ENCODE measurements around the gene SKIC2.
A peak's percentile ranks its signal among the peaks of the same experiment; 100 is the strongest.

SKIC2 gene

DNA sequence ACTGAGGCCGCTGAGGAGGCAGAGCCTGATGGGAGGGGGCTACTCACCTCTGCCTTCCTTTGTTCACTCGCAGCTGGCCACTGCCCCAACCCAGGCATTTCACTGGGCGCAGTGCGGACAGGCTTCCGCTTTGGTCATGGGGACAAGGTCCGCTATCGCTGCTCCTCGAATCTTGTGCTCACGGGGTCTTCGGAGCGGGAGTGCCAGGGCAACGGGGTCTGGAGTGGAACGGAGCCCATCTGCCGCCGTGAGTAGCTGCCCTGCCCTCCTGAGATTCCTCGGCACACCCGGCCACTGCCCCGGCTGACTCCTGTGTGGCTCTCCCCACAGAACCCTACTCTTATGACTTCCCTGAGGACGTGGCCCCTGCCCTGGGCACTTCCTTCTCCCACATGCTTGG, 25.4 kb upstream of the SKIC2 start:
- Mint-ChIP-seq H3K27me3 (peaks cover 3% of the 10 kb centered on the region), H3K36me3 (no peaks in the 10 kb centered on the region), H3K9me3 (no peaks in the 10 kb centered on the region), H3K27ac (no peak overlapping the region), H3K4me3 (no peak overlapping the region), H3K4me1 (no peaks in the 10 kb centered on the region)

DNA sequence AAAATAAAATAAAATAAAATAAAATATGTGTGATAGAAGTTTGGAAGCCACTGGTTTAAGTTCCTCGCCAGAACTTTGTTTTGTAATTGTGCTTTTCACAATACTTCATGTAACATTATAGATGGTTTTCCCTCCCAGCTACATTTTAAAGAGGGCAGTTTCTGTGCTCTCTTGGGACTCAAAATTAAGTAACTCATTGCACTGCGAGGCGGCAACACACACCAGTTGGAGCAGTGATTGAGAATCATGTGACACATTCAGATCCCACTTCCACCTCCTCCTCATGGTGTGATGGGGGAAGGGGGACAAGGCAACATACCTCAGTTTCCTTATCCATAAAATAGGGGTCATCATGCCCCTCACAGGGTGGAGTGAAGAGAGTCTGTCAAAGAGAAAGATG, 24.0 kb upstream of the SKIC2 start:
- Mint-ChIP-seq H3K9me3 (no peaks in the 10 kb centered on the region), H3K4me3 (no peak overlapping the region), H3K27ac (no peak overlapping the region), H3K27me3 (peaks cover 3% of the 10 kb centered on the region), H3K4me1 (no peaks in the 10 kb centered on the region), H3K36me3 (no peaks in the 10 kb centered on the region)

DNA sequence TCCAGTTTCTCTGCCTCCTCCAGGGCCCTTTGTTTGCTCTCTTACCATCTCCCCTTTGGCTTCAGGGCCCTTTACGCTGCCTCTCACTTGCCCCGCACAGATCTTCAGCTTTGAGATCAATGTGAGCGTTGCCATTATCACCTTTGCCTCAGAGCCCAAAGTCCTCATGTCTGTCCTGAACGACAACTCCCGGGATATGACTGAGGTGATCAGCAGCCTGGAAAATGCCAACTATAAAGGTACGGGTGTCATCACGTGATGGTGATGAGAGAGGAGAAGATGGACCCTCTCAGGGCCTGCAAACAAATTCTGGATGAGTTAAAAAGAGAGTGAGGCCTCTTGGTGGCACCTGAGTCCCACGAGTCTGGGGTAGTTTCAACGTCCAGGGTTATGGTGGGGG, 23.2 kb upstream of the SKIC2 start:
- Mint-ChIP-seq H3K4me1 (no peaks in the 10 kb centered on the region), H3K9me3 (no peaks in the 10 kb centered on the region), H3K27ac (peak overlapping the region; percentile 30), H3K4me3 (no peak overlapping the region), H3K36me3 (no peaks in the 10 kb centered on the region), H3K27me3 (peaks cover 3% of the 10 kb centered on the region)

DNA sequence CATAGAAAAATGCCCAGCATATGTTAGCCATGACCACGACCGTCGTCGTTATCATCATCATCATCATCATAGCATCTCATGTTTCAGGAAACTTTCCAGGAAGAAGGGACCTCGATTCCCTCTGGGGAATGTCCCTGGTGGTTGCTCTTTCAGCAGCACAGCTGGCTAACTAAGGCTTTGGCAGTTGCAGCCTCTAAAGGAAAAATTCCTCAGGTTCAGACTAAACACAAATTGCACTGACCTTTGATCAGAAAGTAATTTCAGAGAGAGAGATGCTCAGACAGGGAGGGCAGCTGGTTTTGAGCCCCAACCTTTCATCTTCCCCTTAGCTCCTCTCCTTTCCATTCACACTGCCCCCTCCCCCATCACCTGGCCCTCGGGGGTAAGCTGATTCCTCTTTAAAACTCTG, 18.7 kb upstream of the SKIC2 start:
- Mint-ChIP-seq H3K4me1 (no peaks in the 10 kb centered on the region), H3K27ac (no peak overlapping the region), H3K36me3 (no peaks in the 10 kb centered on the region), H3K27me3 (peaks cover 2% of the 10 kb centered on the region), H3K9me3 (no peaks in the 10 kb centered on the region), H3K4me3 (no peak overlapping the region)

DNA sequence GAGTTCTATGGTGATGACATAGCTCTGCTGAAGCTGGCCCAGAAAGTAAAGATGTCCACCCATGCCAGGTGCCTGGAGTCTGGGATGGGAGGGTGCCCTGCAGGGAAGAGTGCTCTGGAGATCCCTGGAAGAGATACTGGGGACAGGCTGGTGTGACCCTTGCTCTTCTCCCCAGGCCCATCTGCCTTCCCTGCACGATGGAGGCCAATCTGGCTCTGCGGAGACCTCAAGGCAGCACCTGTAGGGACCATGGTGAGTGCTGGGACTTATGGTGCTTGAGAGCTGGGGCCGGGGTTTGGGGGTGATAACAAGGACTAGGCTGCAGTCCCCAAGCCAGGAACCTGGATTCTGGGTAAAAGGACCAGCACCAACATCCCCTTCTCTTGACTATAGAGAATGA, 15.2 kb upstream of the SKIC2 start:
- H3K4me3 Mint-ChIP-seq = no peak overlapping the region
- H3K4me1 Mint-ChIP-seq = peaks cover 4% of the 10 kb centered on the region
- H3K27me3 Mint-ChIP-seq = peaks cover 2% of the 10 kb centered on the region
- H3K9me3 Mint-ChIP-seq = no peaks in the 10 kb centered on the region
- H3K36me3 Mint-ChIP-seq = no peaks in the 10 kb centered on the region
- H3K27ac Mint-ChIP-seq = no peak overlapping the region

DNA sequence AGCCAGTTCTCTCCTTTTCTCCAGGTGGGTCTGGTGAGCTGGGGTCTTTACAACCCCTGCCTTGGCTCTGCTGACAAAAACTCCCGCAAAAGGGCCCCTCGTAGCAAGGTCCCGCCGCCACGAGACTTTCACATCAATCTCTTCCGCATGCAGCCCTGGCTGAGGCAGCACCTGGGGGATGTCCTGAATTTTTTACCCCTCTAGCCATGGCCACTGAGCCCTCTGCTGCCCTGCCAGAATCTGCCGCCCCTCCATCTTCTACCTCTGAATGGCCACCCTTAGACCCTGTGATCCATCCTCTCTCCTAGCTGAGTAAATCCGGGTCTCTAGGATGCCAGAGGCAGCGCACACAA, 13.8 kb upstream of the SKIC2 start:
- peaks cover 4% of the 10 kb centered on the region for H3K4me1 Mint-ChIP-seq
- peak overlapping the region; percentile 23 for H3K27ac Mint-ChIP-seq
- H3K27me3 Mint-ChIP-seq = peaks cover 2% of the 10 kb centered on the region
- no peak overlapping the region for H3K4me3 Mint-ChIP-seq
- no peaks in the 10 kb centered on the region for H3K36me3 Mint-ChIP-seq
- H3K9me3 Mint-ChIP-seq = no peaks in the 10 kb centered on the region

DNA sequence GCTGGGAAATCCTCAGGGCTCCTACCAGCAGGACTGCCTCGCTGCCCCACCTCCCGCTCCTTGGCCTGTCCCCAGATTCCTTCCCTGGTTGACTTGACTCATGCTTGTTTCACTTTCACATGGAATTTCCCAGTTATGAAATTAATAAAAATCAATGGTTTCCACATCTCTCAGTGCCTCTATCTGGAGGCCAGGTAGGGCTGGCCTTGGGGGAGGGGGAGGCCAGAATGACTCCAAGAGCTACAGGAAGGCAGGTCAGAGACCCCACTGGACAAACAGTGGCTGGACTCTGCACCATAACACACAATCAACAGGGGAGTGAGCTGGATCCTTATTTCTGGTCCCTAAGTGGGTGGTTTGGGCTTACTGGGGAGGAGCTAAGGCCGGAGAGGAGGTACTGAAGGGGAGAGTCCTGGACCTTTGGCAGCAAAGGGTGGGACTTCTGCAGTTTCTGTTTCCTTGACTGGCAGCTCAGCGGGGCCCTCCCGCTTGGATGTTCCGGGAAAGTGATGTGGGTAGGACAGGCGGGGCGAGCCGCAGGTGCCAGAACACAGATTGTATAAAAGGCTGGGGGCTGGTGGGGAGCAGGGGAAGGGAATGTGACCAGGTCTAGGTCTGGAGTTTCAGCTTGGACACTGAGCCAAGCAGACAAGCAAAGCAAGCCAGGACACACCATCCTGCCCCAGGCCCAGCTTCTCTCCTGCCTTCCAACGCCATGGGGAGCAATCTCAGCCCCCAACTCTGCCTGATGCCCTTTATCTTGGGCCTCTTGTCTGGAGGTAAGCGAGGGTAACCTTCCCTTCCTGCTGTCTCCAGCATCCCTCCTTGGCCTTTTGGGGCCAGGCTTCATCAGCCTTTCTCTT, 13.2 kb upstream of the SKIC2 start, which contains the start of gene CFB:
Gene CFB, plus strand, starts transcription at position 589 of the 863 bp plus-strand sequence. Its CDS starts 127 bp downstream, at position 716.
- Mint-ChIP-seq H3K36me3 (no peaks in the 10 kb centered on the region), H3K4me3 (no peak within 1 kb of the TSS), H3K27me3 (peaks cover 2% of the 10 kb centered on the region), H3K4me1 (peaks cover 4% of the 10 kb centered on the region), H3K27ac (peak within 1 kb of the TSS; percentile 23), H3K9me3 (no peaks in the 10 kb centered on the region)

DNA sequence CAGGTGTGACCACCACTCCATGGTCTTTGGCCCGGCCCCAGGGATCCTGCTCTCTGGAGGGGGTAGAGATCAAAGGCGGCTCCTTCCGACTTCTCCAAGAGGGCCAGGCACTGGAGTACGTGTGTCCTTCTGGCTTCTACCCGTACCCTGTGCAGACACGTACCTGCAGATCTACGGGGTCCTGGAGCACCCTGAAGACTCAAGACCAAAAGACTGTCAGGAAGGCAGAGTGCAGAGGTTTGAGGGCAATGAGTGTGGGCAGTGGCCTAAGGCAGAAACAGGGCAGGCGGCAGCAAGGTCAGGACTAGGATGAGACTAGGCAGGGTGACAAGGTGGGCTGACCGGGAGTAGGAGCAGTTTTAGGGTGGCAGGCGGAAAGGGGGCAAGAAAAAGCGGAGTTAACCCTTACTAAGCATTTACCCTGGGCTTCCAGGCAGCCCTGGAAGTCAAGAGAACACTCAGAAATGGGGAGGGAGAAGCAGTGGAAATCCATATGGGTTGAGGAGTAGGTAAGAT, 12.5 kb upstream of the SKIC2 start:
- H3K4me1 Mint-ChIP-seq = peaks cover 4% of the 10 kb centered on the region
- no peaks in the 10 kb centered on the region for H3K36me3 Mint-ChIP-seq
- H3K27ac Mint-ChIP-seq = no peak overlapping the region
- no peak overlapping the region for H3K4me3 Mint-ChIP-seq
- no peaks in the 10 kb centered on the region for H3K9me3 Mint-ChIP-seq
- peaks cover 2% of the 10 kb centered on the region for H3K27me3 Mint-ChIP-seq

DNA sequence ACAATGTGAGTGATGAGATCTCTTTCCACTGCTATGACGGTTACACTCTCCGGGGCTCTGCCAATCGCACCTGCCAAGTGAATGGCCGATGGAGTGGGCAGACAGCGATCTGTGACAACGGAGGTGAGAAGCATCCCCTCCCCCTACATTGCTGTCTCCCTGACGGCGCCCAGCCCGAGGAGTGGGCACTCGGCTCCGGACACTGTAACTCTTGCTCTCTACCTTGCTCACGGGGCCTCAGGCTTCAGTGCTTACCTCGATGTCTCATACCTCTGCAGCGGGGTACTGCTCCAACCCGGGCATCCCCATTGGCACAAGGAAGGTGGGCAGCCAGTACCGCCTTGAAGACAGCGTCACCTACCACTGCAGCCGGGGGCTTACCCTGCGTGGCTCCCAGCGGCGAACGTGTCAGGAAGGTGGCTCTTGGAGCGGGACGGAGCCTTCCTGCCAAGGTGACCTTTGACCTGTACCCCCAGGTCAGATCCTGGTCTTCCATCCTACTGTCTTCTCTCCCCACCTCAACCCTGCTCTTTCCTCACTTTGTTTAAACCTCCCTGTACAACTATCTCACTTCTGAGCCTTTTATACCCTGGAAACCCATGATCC, 11.8 kb upstream of the SKIC2 start:
- no peak overlapping the region for H3K4me3 Mint-ChIP-seq
- peaks cover 4% of the 10 kb centered on the region for H3K4me1 Mint-ChIP-seq
- peaks cover 2% of the 10 kb centered on the region for H3K27me3 Mint-ChIP-seq
- no peaks in the 10 kb centered on the region for H3K36me3 Mint-ChIP-seq
- no peaks in the 10 kb centered on the region for H3K9me3 Mint-ChIP-seq
- no peak overlapping the region for H3K27ac Mint-ChIP-seq

DNA sequence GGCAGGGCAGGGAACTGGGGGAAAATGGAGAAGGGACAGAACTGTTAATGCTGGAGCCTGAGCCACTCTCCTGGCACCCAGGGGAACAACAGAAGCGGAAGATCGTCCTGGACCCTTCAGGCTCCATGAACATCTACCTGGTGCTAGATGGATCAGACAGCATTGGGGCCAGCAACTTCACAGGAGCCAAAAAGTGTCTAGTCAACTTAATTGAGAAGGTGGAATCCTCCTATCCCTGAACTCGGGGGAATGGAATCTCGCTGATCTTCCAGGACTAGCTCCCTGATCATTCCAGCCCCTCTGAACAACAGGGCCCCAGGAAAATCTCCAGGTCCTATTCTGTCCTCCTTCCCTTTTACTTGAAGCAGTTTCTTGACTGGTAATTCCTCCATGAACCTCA, 11.1 kb upstream of the SKIC2 start:
- Mint-ChIP-seq H3K4me1 (peaks cover 4% of the 10 kb centered on the region), H3K9me3 (no peaks in the 10 kb centered on the region), H3K4me3 (no peak overlapping the region), H3K27ac (no peak overlapping the region), H3K27me3 (no peaks in the 10 kb centered on the region), H3K36me3 (peaks cover 3% of the 10 kb centered on the region)

DNA sequence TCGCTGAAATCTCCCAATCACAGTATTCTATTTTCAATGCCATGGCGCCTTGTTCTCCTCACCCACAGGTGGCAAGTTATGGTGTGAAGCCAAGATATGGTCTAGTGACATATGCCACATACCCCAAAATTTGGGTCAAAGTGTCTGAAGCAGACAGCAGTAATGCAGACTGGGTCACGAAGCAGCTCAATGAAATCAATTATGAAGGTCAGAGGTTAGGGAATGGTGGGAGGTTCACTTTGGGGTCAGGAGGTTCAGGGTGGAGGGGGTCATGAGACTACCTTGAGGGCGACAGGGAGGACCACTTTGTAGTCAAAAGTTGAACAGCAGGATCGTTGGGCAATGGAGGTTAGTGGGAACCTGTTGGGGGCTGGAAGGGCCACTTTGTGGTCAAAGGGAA, 10.7 kb upstream of the SKIC2 start:
- Mint-ChIP-seq H3K9me3 (no peaks in the 10 kb centered on the region), H3K36me3 (peaks cover 5% of the 10 kb centered on the region), H3K4me1 (peaks cover 4% of the 10 kb centered on the region), H3K27ac (no peak overlapping the region), H3K4me3 (no peak overlapping the region), H3K27me3 (no peaks in the 10 kb centered on the region)

DNA sequence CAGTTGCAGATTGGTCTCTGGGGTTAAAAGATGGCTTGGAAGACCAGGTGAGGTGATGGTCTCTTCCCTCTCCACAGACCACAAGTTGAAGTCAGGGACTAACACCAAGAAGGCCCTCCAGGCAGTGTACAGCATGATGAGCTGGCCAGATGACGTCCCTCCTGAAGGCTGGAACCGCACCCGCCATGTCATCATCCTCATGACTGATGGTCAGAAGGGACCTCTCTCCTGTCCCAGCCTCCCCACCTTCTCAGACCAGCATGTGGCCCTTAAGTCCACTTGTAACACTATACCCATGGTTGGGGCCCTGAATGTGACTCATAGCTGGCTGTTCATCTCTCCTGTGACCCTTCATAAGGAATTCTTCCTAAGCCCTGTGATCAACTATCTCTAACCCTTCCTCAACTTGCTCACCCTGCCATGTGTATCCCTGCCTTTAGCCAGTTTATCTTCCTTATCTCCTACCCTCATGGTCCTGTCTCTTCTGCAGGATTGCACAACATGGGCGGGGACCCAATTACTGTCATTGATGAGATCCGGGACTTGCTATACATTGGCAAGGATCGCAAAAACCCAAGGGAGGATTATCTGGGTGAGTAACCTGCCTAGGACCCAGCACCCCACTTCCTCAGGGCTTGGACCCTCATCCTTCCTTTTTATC, 10.1 kb upstream of the SKIC2 start:
- H3K27me3 Mint-ChIP-seq = no peaks in the 10 kb centered on the region
- peaks cover 4% of the 10 kb centered on the region for H3K4me1 Mint-ChIP-seq
- no peak overlapping the region for H3K4me3 Mint-ChIP-seq
- H3K36me3 Mint-ChIP-seq = peaks cover 7% of the 10 kb centered on the region
- H3K9me3 Mint-ChIP-seq = no peaks in the 10 kb centered on the region
- no peak overlapping the region for H3K27ac Mint-ChIP-seq

DNA sequence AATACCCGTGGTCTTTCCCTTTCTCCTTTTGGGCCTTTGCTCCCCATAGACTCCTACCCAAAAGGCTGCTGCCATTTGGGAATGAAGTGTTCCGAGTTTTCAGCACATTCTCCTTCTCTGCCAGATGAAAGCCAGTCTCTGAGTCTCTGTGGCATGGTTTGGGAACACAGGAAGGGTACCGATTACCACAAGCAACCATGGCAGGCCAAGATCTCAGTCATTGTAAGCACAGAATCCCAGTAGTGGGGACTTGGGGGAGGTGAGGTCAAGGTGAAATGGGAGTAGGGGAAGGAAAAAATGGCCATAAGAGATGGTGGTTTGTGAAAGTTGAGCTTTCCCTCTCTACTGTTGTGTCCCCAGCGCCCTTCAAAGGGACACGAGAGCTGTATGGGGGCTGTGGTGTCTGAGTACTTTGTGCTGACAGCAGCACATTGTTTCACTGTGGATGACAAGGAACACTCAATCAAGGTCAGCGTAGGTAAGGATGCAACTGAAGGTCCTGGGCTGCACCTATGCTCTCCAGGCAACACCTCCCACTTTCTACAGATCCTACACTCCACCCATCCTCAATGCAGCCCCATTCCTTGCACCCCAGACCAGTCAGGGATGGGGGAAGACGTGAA, 8.9 kb upstream of the SKIC2 start:
- Mint-ChIP-seq H3K27me3 (no peaks in the 10 kb centered on the region), H3K9me3 (no peaks in the 10 kb centered on the region), H3K4me3 (no peak overlapping the region), H3K4me1 (peaks cover 4% of the 10 kb centered on the region), H3K36me3 (peaks cover 9% of the 10 kb centered on the region), H3K27ac (no peak overlapping the region)

DNA sequence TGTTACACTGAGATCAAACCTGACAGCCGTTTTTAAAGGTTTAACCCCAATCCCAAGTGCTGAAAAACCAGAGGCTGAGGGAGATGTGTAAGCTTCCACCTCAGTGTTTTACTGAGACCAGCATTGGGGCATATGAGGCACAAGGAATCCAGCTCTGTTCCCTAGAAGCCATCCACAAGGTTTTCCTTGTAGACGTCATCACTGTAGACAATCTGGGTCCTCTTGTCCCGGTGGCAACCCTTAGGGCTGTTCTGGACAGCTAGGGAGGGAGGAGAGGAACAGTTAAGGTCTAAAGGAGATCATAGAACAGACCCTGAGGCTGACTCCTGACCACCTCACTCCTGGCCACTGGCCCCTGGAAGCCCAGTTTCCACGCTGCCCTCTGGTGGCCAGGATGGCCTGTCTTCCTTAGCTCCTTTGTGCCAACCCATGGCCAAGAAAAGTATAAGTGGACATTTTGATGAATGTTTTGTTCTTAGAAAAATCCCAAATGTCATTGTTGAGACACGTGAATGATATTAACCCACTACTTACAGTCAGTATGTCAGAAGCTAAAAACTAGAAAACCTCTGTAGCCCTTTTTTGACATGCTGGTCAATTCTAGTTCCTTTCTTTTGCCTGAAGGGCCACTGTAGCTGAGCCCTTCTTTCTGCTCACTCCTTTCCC, 6.7 kb upstream of the SKIC2 start:
- Mint-ChIP-seq H3K4me1 (peaks cover 3% of the 10 kb centered on the region), H3K27ac (no peak overlapping the region), H3K36me3 (peaks cover 9% of the 10 kb centered on the region), H3K9me3 (no peaks in the 10 kb centered on the region), H3K4me3 (no peak overlapping the region), H3K27me3 (no peaks in the 10 kb centered on the region)

DNA sequence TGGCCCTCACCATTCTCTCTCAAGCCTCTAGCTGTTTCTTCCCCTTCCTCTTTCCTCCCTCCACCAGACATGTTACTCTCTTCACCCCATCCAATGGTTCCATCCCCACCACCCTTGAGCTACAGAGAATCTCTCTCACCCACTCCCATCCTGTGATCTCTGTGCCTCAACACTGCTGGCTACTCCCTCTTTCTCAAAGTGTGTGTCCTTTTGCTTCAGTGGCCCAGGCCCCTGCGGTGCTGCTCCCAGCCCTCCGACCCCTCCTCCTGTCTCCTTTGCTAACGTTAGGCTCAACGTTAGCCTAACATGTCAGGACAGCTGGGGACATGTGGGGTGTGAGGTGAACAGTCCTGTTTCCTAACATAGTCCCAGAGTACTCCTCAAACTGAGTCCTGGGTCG, 6.1 kb upstream of the SKIC2 start:
- Mint-ChIP-seq H3K36me3 (peaks cover 9% of the 10 kb centered on the region), H3K27ac (peak overlapping the region; percentile 31), H3K4me3 (no peak overlapping the region), H3K4me1 (peaks cover 9% of the 10 kb centered on the region), H3K9me3 (no peaks in the 10 kb centered on the region), H3K27me3 (no peaks in the 10 kb centered on the region)

Data from activated naive CD4-positive, alpha-beta T cell treated with anti-CD3 and anti-CD28 coated beads, Interleukin-2, amount 50 U/mL, for 24 hours (primary cell).